HepG2 (cell line): ENCODE measurements around the gene CEP63.

Experiments used
- CTCF ChIP-seq: sonication (generic); formaldehyde crosslinking; IDR thresholded peaks from 2 replicates; pipeline ENCODE4 v1.5.0; 2020; ENCODE audit warnings: mild to moderate bottlenecking, missing genetic modification reagents, moderate library complexity
- IRF1 ChIP-seq: sonication (generic); formaldehyde crosslinking; IDR thresholded peaks from 2 replicates; pipeline ENCODE4 v1.4.0; 2020; ENCODE audit warnings: low read depth, mild to moderate bottlenecking, missing genetic modification reagents
- IRF2 ChIP-seq: IDR thresholded peaks from 2 replicates; pipeline ENCODE4 v1.6.1; 2018; ENCODE audit warnings: missing genetic modification reagents, missing compliant biosample characterization
- MZF1 ChIP-seq: sonication (generic); formaldehyde crosslinking; IDR thresholded peaks from 2 replicates; pipeline ENCODE4 v1.8.1; 2023; ENCODE audit warnings: mild to moderate bottlenecking, missing genetic modification reagents, borderline replicate concordance
- POLR2AphosphoS5 ChIP-seq: IDR thresholded peaks from 2 replicates; pipeline ENCODE4 v1.6.1; 2012; ENCODE audit warnings: low read depth, low read length
- RCOR2 ChIP-seq: IDR thresholded peaks from 2 replicates; pipeline ENCODE4 v1.6.1; 2016; ENCODE audit warnings: missing biosample characterization, missing genetic modification reagents
- ZBED4 ChIP-seq: sonication (generic); formaldehyde crosslinking; IDR thresholded peaks from 2 replicates; pipeline ENCODE4 v1.4.0; 2020; ENCODE audit warnings: missing genetic modification reagents, borderline replicate concordance
- ZBTB33 ChIP-seq: sonication (generic); formaldehyde crosslinking; IDR thresholded peaks from 2 replicates; pipeline ENCODE4 v1.4.0; 2020; ENCODE audit warnings: missing genetic modification reagents
- ZBTB7A ChIP-seq: sonication (generic); formaldehyde crosslinking; IDR thresholded peaks from 2 replicates; pipeline ENCODE4 v1.8.0; 2022; ENCODE audit warnings: mild to moderate bottlenecking, missing genetic modification reagents
- ZNF296 ChIP-seq: sonication (generic); formaldehyde crosslinking; conservative IDR thresholded peaks from 2 replicates; pipeline ENCODE4 v1.5.0; 2020; ENCODE audit warnings: mild to moderate bottlenecking, missing genetic modification reagents

GRCh38 chr3:134477002-134477401 is 8.9 kb upstream of the CEP63 start:
- TF ChIP-seq ZNF296 (CRISPR knock-in tag) (no peak), CTCF (CRISPR knock-in tag) (no peak), RCOR2 (CRISPR knock-in tag) (no peak), IRF1 (CRISPR knock-in tag) (no peak), POLR2AphosphoS5 (no peak), MZF1 (CRISPR knock-in tag) (no peak), ZBTB33 (no peak), ZBED4 (CRISPR knock-in tag) (no peak), ZBTB7A (CRISPR knock-in tag) (no peak), IRF2 (CRISPR knock-in tag) (no peak)
